Measurements from ENCODE around the gene DEGS1. TPM values are rescaled to one million over a fixed set of nuclear protein-coding genes. Genes with fewer than 3 reads are reported as not detected.

Gene DEGS1
- total and polyA plus RNA-seq, 2 experiments from 2014 or later = 88.7 to 107 TPM

GRCh38 chr1:224157316-224157715 lies 25.7 kb upstream of the DEGS1 start:
- H3K4me1 ChIP-seq (ENCODE audit: insufficient read depth) = no peaks in the 10 kb centered on the region
- TF ChIP-seq EZH2 (IDR thresholded peaks at IDR 0.05; ENCODE audit: borderline replicate concordance) = no peak
- no peak for TF ChIP-seq EZH2phosphoT487 (IDR thresholded peaks at IDR 0.05; ENCODE audit: low read depth, severe bottlenecking, unreplicated experiment)
- no peak for TF ChIP-seq CTCF (IDR thresholded peaks at IDR 0.05; ENCODE audit: poor library complexity)
- no peak overlapping the region for H2AFZ ChIP-seq
- H3K27me3 ChIP-seq = no peaks in the 10 kb centered on the region
- DNase-seq (ENCODE audit: low spot score) = no peak
- no peak overlapping the region for H3K4me2 ChIP-seq
- no peak overlapping the region for H3K27ac ChIP-seq
- H3K36me3 ChIP-seq (replicated peaks; ENCODE audit: insufficient read depth, low read depth) = no peaks in the 10 kb centered on the region
- no peaks in the 10 kb centered on the region for H3K9me3 ChIP-seq (ENCODE audit: low read depth)
- no peak overlapping the region for H3K4me3 ChIP-seq
- no peaks in the 10 kb centered on the region for H3K9me2 ChIP-seq (replicated peaks; ENCODE audit: insufficient read depth)
- H3K79me2 ChIP-seq = peaks cover 4% of the 10 kb centered on the region
- 96% methylated on average over 11 of the region's 11 CpGs for WGBS (ENCODE audit: low lambda C conversion rate, missing lambda C conversion rate)
- H4K20me1 ChIP-seq (ENCODE audit: insufficient read depth, poor library complexity, severe bottlenecking) = no peaks in the 10 kb centered on the region

GRCh38 chr1:224159541-224159940 lies 23.5 kb upstream of the DEGS1 start:
- DNase-seq (ENCODE audit: low spot score) = no peak
- Histone ChIP-seq H3K4me3 (no peak overlapping the region), H3K4me1 (ENCODE audit: insufficient read depth) (peaks cover 4% of the 10 kb centered on the region), H3K4me2 (no peak overlapping the region), H3K27ac (no peak overlapping the region), H3K79me2 (no peaks in the 10 kb centered on the region), H3K27me3 (no peaks in the 10 kb centered on the region), H3K9me3 (ENCODE audit: low read depth) (no peaks in the 10 kb centered on the region), H2AFZ (no peak overlapping the region), H3K9me2 (replicated peaks; ENCODE audit: insufficient read depth) (no peaks in the 10 kb centered on the region), H4K20me1 (ENCODE audit: insufficient read depth, poor library complexity, severe bottlenecking) (no peaks in the 10 kb centered on the region), H3K36me3 (replicated peaks; ENCODE audit: insufficient read depth, low read depth) (no peaks in the 10 kb centered on the region)
- WGBS (ENCODE audit: low lambda C conversion rate, missing lambda C conversion rate) = 45% methylated on average over 6 of the region's 6 CpGs
- no peak for TF ChIP-seq EZH2 (IDR thresholded peaks at IDR 0.05; ENCODE audit: borderline replicate concordance)
- no peak for TF ChIP-seq CTCF (IDR thresholded peaks at IDR 0.05; ENCODE audit: poor library complexity)
- no peak for TF ChIP-seq EZH2phosphoT487 (IDR thresholded peaks at IDR 0.05; ENCODE audit: low read depth, severe bottlenecking, unreplicated experiment)

GRCh38 chr1:224160171-224160682 lies 22.8 kb upstream of the DEGS1 start:
- Histone ChIP-seq H3K4me2 (no peak overlapping the region), H3K9me3 (ENCODE audit: low read depth) (no peaks in the 10 kb centered on the region), H2AFZ (no peak overlapping the region), H3K4me3 (no peak overlapping the region), H3K27me3 (no peaks in the 10 kb centered on the region), H4K20me1 (ENCODE audit: insufficient read depth, poor library complexity, severe bottlenecking) (no peaks in the 10 kb centered on the region), H3K36me3 (replicated peaks; ENCODE audit: insufficient read depth, low read depth) (no peaks in the 10 kb centered on the region), H3K27ac (no peak overlapping the region), H3K79me2 (no peaks in the 10 kb centered on the region), H3K4me1 (ENCODE audit: insufficient read depth) (peaks cover 7% of the 10 kb centered on the region), H3K9me2 (replicated peaks; ENCODE audit: insufficient read depth) (no peaks in the 10 kb centered on the region)
- WGBS (ENCODE audit: low lambda C conversion rate, missing lambda C conversion rate) = 79% methylated on average over 9 of the region's 9 CpGs
- TF ChIP-seq EZH2 (IDR thresholded peaks at IDR 0.05; ENCODE audit: borderline replicate concordance) = no peak
- no peak for DNase-seq (ENCODE audit: low spot score)

GRCh38 chr1:224162768-224163167 lies 20.3 kb upstream of the DEGS1 start:
- Histone ChIP-seq H3K79me2 (no peaks in the 10 kb centered on the region), H3K36me3 (replicated peaks; ENCODE audit: insufficient read depth, low read depth) (no peaks in the 10 kb centered on the region), H3K27ac (no peak overlapping the region), H4K20me1 (ENCODE audit: insufficient read depth, poor library complexity, severe bottlenecking) (no peaks in the 10 kb centered on the region), H2AFZ (no peak overlapping the region), H3K4me1 (ENCODE audit: insufficient read depth) (peaks cover 7% of the 10 kb centered on the region), H3K27me3 (no peaks in the 10 kb centered on the region), H3K4me3 (no peak overlapping the region), H3K9me3 (ENCODE audit: low read depth) (no peaks in the 10 kb centered on the region), H3K9me2 (replicated peaks; ENCODE audit: insufficient read depth) (no peaks in the 10 kb centered on the region), H3K4me2 (no peak overlapping the region)
- WGBS (ENCODE audit: low lambda C conversion rate, missing lambda C conversion rate) = 97% methylated on average over 8 of the region's 8 CpGs
- TF ChIP-seq CTCF (IDR thresholded peaks at IDR 0.05; ENCODE audit: poor library complexity) = no peak
- TF ChIP-seq EZH2phosphoT487 (IDR thresholded peaks at IDR 0.05; ENCODE audit: low read depth, severe bottlenecking, unreplicated experiment) = no peak
- TF ChIP-seq EZH2 (IDR thresholded peaks at IDR 0.05; ENCODE audit: borderline replicate concordance) = no peak
- no peak for DNase-seq (ENCODE audit: low spot score)

Data from hepatocyte (in vitro differentiated cells).